HG02870 (cell line): ENCODE results near the gene BEST2.
A peak's percentile ranks its signal among the peaks of the same experiment; 100 is the strongest.
"Not testable (repeated sequence)": the region's sequence is repeated elsewhere in the genome, so short reads cannot be mapped to it uniquely, and the experiment has no call there.

Source experiments
- ATAC-seq: cut with Tn5 transposase; IDR thresholded peaks from one replicate; pipeline ENCODE4 v1.9.1; 2021; ENCODE audit warnings: mild to moderate bottlenecking, moderate library complexity; ENCODE audit not compliant: unreplicated experiment

BEST2 gene

DNA sequence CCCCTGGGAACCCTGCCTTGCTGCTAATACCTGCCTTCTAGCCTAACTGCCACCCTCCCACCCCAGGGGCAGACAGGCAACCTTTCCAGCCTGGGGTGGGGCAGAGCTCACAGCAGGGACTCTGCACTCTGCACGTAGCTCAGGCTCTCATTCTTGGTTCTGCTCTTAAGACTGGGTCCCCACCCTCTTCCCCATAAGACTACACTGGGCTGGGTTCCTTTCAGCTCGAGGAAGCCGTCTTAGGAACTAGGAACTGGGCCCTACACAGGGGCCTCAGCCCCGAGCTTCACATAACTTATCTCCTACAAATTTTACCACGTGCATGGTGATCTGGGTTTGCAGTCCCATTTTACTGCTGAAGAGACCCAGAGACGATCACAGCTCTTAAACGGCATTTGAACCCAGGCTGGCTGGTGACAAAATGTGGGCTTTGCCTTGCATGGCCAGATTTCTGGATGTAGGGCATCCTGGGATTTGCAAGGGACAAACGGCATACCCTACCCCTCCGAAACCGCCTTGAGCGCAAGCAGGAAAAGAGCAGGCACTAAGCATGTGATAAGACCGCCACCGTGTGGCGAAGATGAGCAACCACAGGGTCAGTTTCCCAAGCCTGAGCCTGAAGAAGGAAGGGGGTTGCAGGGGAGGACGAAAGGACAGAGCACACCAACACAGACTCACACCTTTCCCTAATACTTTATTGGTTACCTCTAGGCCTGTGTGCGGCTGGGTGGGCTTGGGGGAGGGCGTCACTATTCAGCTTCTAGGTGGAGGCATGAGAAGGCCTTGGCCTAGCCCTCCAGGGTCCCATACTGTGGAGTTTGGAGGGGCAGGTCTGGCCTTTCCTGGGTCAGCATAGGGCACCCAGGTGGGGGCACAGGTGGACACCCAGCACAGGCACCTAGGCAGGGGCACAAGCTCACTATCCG lies 44.8 kb downstream of the BEST2 start:
- no peak for ATAC-seq

GRCh38 chr19:12797141-12797587 lies 45.6 kb downstream of the BEST2 start:
- ATAC-seq = no peak

DNA sequence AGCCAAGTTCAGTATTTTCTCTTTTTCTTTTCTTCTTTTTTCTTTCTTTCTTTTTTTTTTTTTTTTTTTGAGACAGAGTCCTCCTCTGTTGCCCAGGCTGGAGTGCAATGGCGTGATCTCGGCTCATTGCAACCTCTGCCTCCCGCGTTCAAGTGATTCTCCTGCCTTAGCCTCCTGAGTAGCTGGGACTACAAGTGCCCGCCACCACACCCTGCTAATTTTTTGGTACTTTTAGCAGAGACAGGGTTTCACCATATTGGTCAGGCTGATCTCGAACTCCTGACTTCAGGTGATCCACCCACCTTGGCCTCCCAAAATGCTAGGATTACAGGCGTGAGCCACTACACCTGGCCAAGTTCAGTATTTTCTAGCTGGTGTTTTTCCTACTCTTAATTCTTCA lies 46.0 kb downstream of the BEST2 start:
- ATAC-seq = not testable (repeated sequence)

GRCh38 chr19:12799742-12800465 lies 48.3 kb downstream of the BEST2 start:
- ATAC-seq = no peak

- ATAC-seq = no peak
These were observed 48.8 kb downstream of the BEST2 start for GRCh38 chr19:12800466-12800770.

GRCh38 chr19:12800923-12801465 lies 49.4 kb downstream of the BEST2 start:
- ATAC-seq = no peak

- peak; percentile 37 for ATAC-seq
These were observed 50.1 kb downstream of the BEST2 start, which contains the start of the genes PRDX2 and THSD8 for GRCh38 chr19:12801466-12802266. Gene PRDX2, minus strand, starts transcription at chr19:12801800. Its CDS starts 539 bp downstream, at chr19:12801261. Gene THSD8, plus strand, starts transcription at chr19:12802069. Its CDS starts 3 bp downstream, at chr19:12802072.

- no peak for ATAC-seq
These were observed 50.9 kb downstream of the BEST2 start for GRCh38 chr19:12802267-12803106.

DNA sequence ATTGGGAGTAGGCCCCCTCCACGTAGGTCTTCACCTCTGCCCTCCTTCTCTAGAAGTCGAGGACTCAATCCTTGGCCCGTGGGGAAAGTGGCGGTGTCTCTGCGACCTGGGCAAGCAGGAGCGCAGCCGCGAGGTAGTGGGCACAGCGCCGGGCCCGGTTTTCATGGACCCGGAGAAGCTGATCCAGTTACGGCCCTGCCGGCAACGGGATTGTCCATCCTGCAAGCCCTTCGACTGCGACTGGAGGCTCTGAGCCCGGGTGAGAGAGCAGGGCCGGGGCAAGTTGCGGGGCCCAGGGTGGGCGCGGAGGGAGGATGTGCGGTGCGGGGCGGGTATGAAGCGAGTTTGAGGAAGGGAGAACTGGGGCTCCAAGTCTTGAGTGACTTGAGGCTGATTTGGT lies 52.5 kb downstream of the BEST2 start:
- no peak for ATAC-seq

DNA sequence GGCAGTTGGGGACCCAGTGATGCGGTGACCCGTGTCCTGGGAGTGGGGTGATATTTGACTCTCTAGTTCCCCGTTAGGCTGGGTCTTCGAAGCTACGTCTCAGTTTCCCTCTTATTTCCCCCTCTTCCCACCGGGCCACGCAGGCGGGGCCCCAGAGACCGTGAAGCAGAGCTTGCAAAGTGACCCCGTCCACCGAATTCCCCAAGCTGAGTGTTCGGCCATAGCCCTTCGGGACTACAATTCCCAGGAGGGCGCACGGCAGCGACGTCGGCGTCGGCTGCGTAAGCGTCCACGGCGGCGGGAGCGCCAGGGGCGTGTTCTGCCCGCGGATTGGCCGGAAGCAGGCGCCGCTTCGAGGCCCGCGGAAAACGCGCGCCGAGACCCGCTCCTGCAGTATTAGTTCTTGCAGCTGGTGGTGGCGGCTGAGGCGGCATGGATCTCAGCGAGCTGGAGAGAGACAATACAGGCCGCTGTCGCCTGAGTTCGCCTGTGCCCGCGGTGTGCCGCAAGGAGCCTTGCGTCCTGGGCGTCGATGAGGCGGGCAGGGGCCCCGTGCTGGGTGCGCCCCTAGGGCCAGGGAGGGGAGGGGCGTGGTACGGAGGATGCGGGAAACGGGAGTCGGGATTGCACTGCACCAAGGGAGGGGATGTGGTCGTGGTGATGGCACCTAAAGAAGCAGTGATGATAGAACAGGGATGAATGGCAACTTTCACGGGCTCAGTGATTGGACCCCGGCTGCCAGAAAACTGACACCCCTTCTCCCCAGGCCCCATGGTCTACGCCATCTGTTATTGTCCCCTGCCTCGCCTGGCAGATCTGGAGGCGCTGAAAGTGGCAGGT lies 54.9 kb downstream of the BEST2 start, which contains the start of gene RNASEH2A:
RNASEH2A (plus strand) TSS at position 343 of the 840 bp plus-strand sequence; CDS start at position 433, 90 bp downstream.
- ATAC-seq = peak; percentile 86
